HCT116 (cell line): ENCODE data around the gene ARF1. TPM values are rescaled to one million over a fixed set of nuclear protein-coding genes. Genes with fewer than 3 reads are reported as not detected.
A peak's percentile ranks its signal among the peaks of the same experiment; 100 is the strongest.

Experiments
- ATAC-seq: fragments of 200-7000 bp; cut with Tn5 transposase; 2 replicates; pipeline ENCODE4 v1.9.1; 2020; ENCODE audit warnings: mild to moderate bottlenecking, moderate library complexity
- BruUV-seq: library from RNA; stranded (reverse); fragments of 400-500 nt; replicated peaks from 2 replicates; lab custom pipeline; 2021; lab: Mats Ljungman, UMichigan
- CTCF ChIA-PET: fragments of 300-600 bp; sonication (Branson Sonifier 250); formaldehyde crosslinking; loops from one replicate; lab custom pipeline; 2021; ENCODE audit warnings: antibody characterized with exemption; lab: Charles Lee
- POLR2A ChIA-PET: fragments of 300-600, 350-600 bp; sonication (Branson Sonifier 250); formaldehyde crosslinking; loops from one replicate; lab custom pipeline; 2021; ENCODE audit warnings: antibody characterized with exemption; lab: Charles Lee
- RAD21 ChIA-PET, 2 experiments: fragments of 300-600 bp; sonication (Branson Sonifier 250); formaldehyde crosslinking; loops; one replicate each; lab custom pipeline; 2023; ENCODE audit warnings: low total read pairs in 2 of 2; ENCODE audit not compliant: uncharacterized antibody in 2 of 2, unreplicated experiment in 2 of 2, low non-redundant PET in 1 of 2; lab: Charles Lee
- DNase-seq: peaks from one replicate; pipeline ENCODE4 v3.0.0-alpha.2; 2010; ENCODE audit warnings: low read depth, low spot score
- H2AFZ ChIP-seq: fragments of 200-600 bp; shearing (Covaris generic), sonication (generic); 2 replicates; pipeline ENCODE4 v1.6.1; 2017; ENCODE audit warnings: low read depth, mixed run types, mixed read lengths, antibody characterized with exemption, low read length; ENCODE audit not compliant: poor library complexity, severe bottlenecking
- H3K27ac ChIP-seq: 2 replicates; pipeline ENCODE4 v1.5.1; 2012; ENCODE audit warnings: low read depth, low read length
- H3K27me3 ChIP-seq: fragments of 200-600 bp; sonication (generic); 2 replicates; pipeline ENCODE4 v1.6.1; 2016; ENCODE audit warnings: mixed run types, low read length, mixed read lengths; ENCODE audit not compliant: insufficient read depth
- H3K36me3 ChIP-seq, 2 experiments: fragments of 200-500 bp in 1 of 2; fragments of 200-600 bp in 1 of 2; sonication (Bioruptor generic) in 1 of 2; sonication (generic) in 1 of 2; 2 replicates each; pipeline versions ENCODE4 v1.5.1 to v1.6.1; 2014 to 2016; ENCODE audit warnings: low read length in 2 of 2, inconsistent platforms in 1 of 2, mixed read lengths in 1 of 2, mixed run types in 1 of 2; ENCODE audit not compliant: insufficient read depth in 2 of 2, control insufficient read depth in 1 of 2
- H3K4me1 ChIP-seq, 2 experiments: fragments of 200-600 bp in 1 of 2; sonication (generic) in 1 of 2; 2 replicates each; pipeline versions ENCODE4 v1.5.1 to v1.6.1; 2012 to 2017; ENCODE audit warnings: low read length in 2 of 2, inconsistent platforms in 1 of 2, mild to moderate bottlenecking in 1 of 2, mixed read lengths in 1 of 2, mixed run types in 1 of 2, moderate library complexity in 1 of 2; ENCODE audit not compliant: insufficient read depth in 2 of 2, control insufficient read depth in 1 of 2
- H3K4me2 ChIP-seq: fragments of 200-600 bp; sonication (generic); 2 replicates; pipeline ENCODE4 v1.6.1; 2017; ENCODE audit warnings: mixed run types, low read length, mixed read lengths
- H3K4me3 ChIP-seq, 2 experiments: fragments of 200-600 bp in 1 of 2; sonication (generic) in 1 of 2; replicated peaks in 1 of 2; 2 replicates each; pipeline ENCODE4 v1.5.1; 2011 to 2016; ENCODE audit warnings: low read length in 2 of 2, control low read depth in 1 of 2, low read depth in 1 of 2, mild to moderate bottlenecking in 1 of 2, mixed read lengths in 1 of 2, mixed run types in 1 of 2
- H3K79me2 ChIP-seq: fragments of 200-600 bp; sonication (generic); 2 replicates; pipeline ENCODE4 v1.6.1; 2017; ENCODE audit warnings: mild to moderate bottlenecking, mixed run types, low read length, moderate library complexity, mixed read lengths; ENCODE audit not compliant: insufficient read depth
- H3K9ac ChIP-seq: fragments of 200-600 bp; sonication (generic); 2 replicates; pipeline ENCODE4 v1.6.1; 2016; ENCODE audit warnings: low read length, mixed read lengths
- H3K9me2 ChIP-seq: fragments of 200-600 bp; sonication (generic), shearing (Covaris generic); 2 replicates; pipeline ENCODE4 v1.6.1; 2017; ENCODE audit warnings: mixed run types, mild to moderate bottlenecking, moderate library complexity; ENCODE audit not compliant: insufficient read depth
- H3K9me3 ChIP-seq, 2 experiments: fragments of 200-500 bp in 1 of 2; fragments of 200-600 bp in 1 of 2; sonication (Bioruptor generic) in 1 of 2; sonication (generic) in 1 of 2; 2 replicates each; pipeline ENCODE4 v1.6.1; 2014 to 2017; ENCODE audit warnings: low read length in 2 of 2, mixed read lengths in 2 of 2, inconsistent platforms in 1 of 2, low read depth in 1 of 2, mild to moderate bottlenecking in 1 of 2, mixed run types in 1 of 2, moderate library complexity in 1 of 2; ENCODE audit not compliant: control insufficient read depth in 1 of 2, insufficient read depth in 1 of 2
- H4K20me1 ChIP-seq: fragments of 200-600 bp; sonication (generic), shearing (Covaris generic); 2 replicates; pipeline ENCODE4 v1.6.1; 2017; ENCODE audit warnings: mixed run types, mild to moderate bottlenecking, moderate library complexity; ENCODE audit not compliant: insufficient read depth
- EGR1 ChIP-seq: IDR thresholded peaks from 2 replicates; pipeline ENCODE4 v1.6.1; 2012; ENCODE audit warnings: low read depth
- ELF1 ChIP-seq: IDR thresholded peaks from 2 replicates; pipeline ENCODE4 v1.6.1; 2012; ENCODE audit warnings: low read depth, borderline replicate concordance
- FOSL1 ChIP-seq: IDR thresholded peaks from 2 replicates; pipeline ENCODE4 v1.6.1; 2012; ENCODE audit warnings: low read depth
- JUND ChIP-seq: IDR thresholded peaks from 2 replicates; pipeline ENCODE4 v1.6.1; 2012
- MAX ChIP-seq: IDR thresholded peaks from 2 replicates; pipeline ENCODE4 v1.6.1; 2012
- POLR2A ChIP-seq: IDR thresholded peaks from 2 replicates; pipeline ENCODE4 v1.7.0; 2011; ENCODE audit warnings: borderline replicate concordance; ENCODE audit not compliant: insufficient read depth, insufficient read length; ENCODE audit errors: extremely low read depth
- POLR2AphosphoS5 ChIP-seq: IDR thresholded peaks from 2 replicates; pipeline ENCODE4 v1.6.1; 2011; ENCODE audit warnings: mild to moderate bottlenecking, low read depth, low read length, moderate library complexity
- RAD21 ChIP-seq: IDR thresholded peaks from 2 replicates; pipeline ENCODE4 v1.6.1; 2012; ENCODE audit warnings: low read depth, mild to moderate bottlenecking
- REST ChIP-seq: IDR thresholded peaks from 2 replicates; pipeline ENCODE4 v1.6.1; 2012; ENCODE audit warnings: low read depth
- TCF7L2 ChIP-seq: IDR thresholded peaks from 2 replicates; pipeline ENCODE4 v1.7.0; 2011; ENCODE audit warnings: borderline replicate concordance, inconsistent platforms; ENCODE audit not compliant: insufficient read depth, insufficient read length; ENCODE audit errors: extremely low read depth
- ZNF274 ChIP-seq: fragments of 200-500 bp; sonication (Bioruptor generic); IDR thresholded peaks from 2 replicates; pipeline ENCODE4 v1.6.1; 2014; ENCODE audit warnings: mild to moderate bottlenecking, low read depth, low read length, inconsistent platforms
- intact Hi-C: fragments of 100-400 bp; cut with micrococcal nuclease; formaldehyde crosslinking; loops from 2 replicates; pipeline ENCODE4 v1.10.0; 2022
- total RNA-seq: library from RNA; stranded (reverse); gene quantifications from one replicate; pipeline ENCODE4 v1.2.1, GENCODE V29; 2021; ENCODE audit not compliant: unreplicated experiment

The ARF1 gene
- total RNA-seq, 1 experiment from 2014 or later = 394 TPM

GRCh38 chr1:228141226-228142044 lies 58.9 kb downstream of the ARF1 start:
- H4K20me1 ChIP-seq = no peaks in the 10 kb centered on the region
- no peak for ATAC-seq
- peaks cover 0 to 17% of the 10 kb centered on the region in 2 experiments; a peak in 3 of 4 replicates for H3K4me1 ChIP-seq
- TF ChIP-seq ELF1 (no peak), REST (no peak), EGR1 (no peak), ZNF274 (no peak), TCF7L2 (no peak), FOSL1 (no peak), RAD21 (no peak), JUND (no peak), POLR2AphosphoS5 (no peak), MAX (no peak), POLR2A (no peak)
- BruUV-seq = no TSS peak
- intact Hi-C loops = loop anchor here (2.0 kb wide), 1 partner anchor 33 kb away; the partner anchor contains the start of gene MRPL55
- ChIA-PET CTCF (no interaction called here), POLR2A (no interaction called here), RAD21 (no interaction called here)
- peak overlapping the region; percentile 99 for H3K4me2 ChIP-seq
- H3K27me3 ChIP-seq = peaks cover 1% of the 10 kb centered on the region; the same call in 1 of the 2 replicates
- peak overlapping the region; percentile 79; the same call in 1 of the 2 replicates for H3K27ac ChIP-seq
- no peak overlapping the region for H2AFZ ChIP-seq
- no peaks in the 10 kb centered on the region for H3K36me3 ChIP-seq
- no peaks in the 10 kb centered on the region for H3K9me3 ChIP-seq
- DNase-seq = no peak
- H3K79me2 ChIP-seq = peaks cover 58% of the 10 kb centered on the region
- H3K9me2 ChIP-seq = no peaks in the 10 kb centered on the region
- H3K4me3 ChIP-seq = peak overlapping the region; percentile 98
- peak overlapping the region; percentile 93 for H3K9ac ChIP-seq
